H1 (cell line): ENCODE measurements around the gene WWC2. TPM values are rescaled to one million over a fixed set of nuclear protein-coding genes. Genes with fewer than 3 reads are reported as not detected.

Experiments
- CTCF ChIA-PET: fragments of 300-600 bp; sonication (Branson Sonifier 250); formaldehyde crosslinking; loops from one replicate; lab custom pipeline; 2021; ENCODE audit not compliant: partially characterized antibody; lab: Charles Lee
- POLR2A ChIA-PET: fragments of 300-600 bp; sonication (Branson Sonifier 250); formaldehyde crosslinking; loops from one replicate; lab custom pipeline; 2021; ENCODE audit warnings: inconsistent platforms; ENCODE audit not compliant: partially characterized antibody; lab: Charles Lee
- DNase-seq, 2 experiments: peaks; one replicate each; pipeline versions ENCODE4 v3.0.0 to v3.0.0-alpha.2; 2010 to 2022; ENCODE audit warnings: low spot score in 2 of 2, low read depth in 1 of 2, mixed read lengths in 1 of 2
- FAIRE-seq: peaks from 2 replicates; lab custom pipeline; 2011; peaks lifted over from hg19 to GRCh38; lab: Jason Lieb, UNC
- H2AFZ ChIP-seq: 2 replicates; pipeline ENCODE4 v1.8.1; 2012; ENCODE audit warnings: low read length, inconsistent platforms
- H2AK5ac ChIP-seq: 2 replicates; pipeline ENCODE4 v1.6.1; 2013; ENCODE audit warnings: low read depth, low read length
- H2BK120ac ChIP-seq: replicated peaks from 2 replicates; pipeline ENCODE3; 2013; ENCODE audit warnings: low read depth, low read length, inconsistent platforms
- H2BK12ac ChIP-seq: 2 replicates; pipeline ENCODE4 v1.6.1; 2013; ENCODE audit warnings: low read depth, low read length
- H2BK15ac ChIP-seq: 2 replicates; pipeline ENCODE4 v1.6.1; 2013; ENCODE audit warnings: low read length
- H2BK20ac ChIP-seq: 2 replicates; pipeline ENCODE4 v1.6.1; 2013; ENCODE audit warnings: low read length
- H2BK5ac ChIP-seq: 2 replicates; pipeline ENCODE4 v1.6.1; 2013; ENCODE audit warnings: low read depth, low read length
- H3K14ac ChIP-seq: 2 replicates; pipeline ENCODE4 v1.6.1; 2013; ENCODE audit warnings: inconsistent platforms; ENCODE audit not compliant: insufficient read length
- H3K18ac ChIP-seq: 2 replicates; pipeline ENCODE4 v1.6.1; 2013; ENCODE audit warnings: low read length; ENCODE audit errors: extremely low read depth
- H3K23ac ChIP-seq: 2 replicates; pipeline ENCODE4 v1.6.1; 2013; ENCODE audit warnings: inconsistent platforms; ENCODE audit not compliant: insufficient read length
- H3K23me2 ChIP-seq: 2 replicates; pipeline ENCODE4 v1.6.1; 2013; ENCODE audit warnings: low read depth, low read length
- H3K27ac ChIP-seq: 2 replicates; pipeline ENCODE4 v1.6.1; 2011; ENCODE audit warnings: low read depth, low read length, inconsistent platforms
- H3K27me3 ChIP-seq, 4 experiments: replicated peaks in 1 of 4; 1 replicate in 1 of 4; 2 replicates in 3 of 4; pipeline versions ENCODE4 v1.6.1 to v1.8.1; 2011 to 2013; ENCODE audit warnings: low read length in 3 of 4, mild to moderate bottlenecking in 3 of 4, inconsistent platforms in 2 of 4, mixed read lengths in 2 of 4, moderate library complexity in 1 of 4; ENCODE audit not compliant: control insufficient read depth in 3 of 4, insufficient read depth in 3 of 4; ENCODE audit errors: extremely low read depth in 1 of 4
- H3K36me3 ChIP-seq, 4 experiments: 2 replicates each; pipeline versions ENCODE4 v1.6.1 to v1.8.1; 2011 to 2013; ENCODE audit warnings: mild to moderate bottlenecking in 4 of 4, low read length in 3 of 4, moderate library complexity in 2 of 4, control low read depth in 1 of 4, inconsistent platforms in 1 of 4; ENCODE audit not compliant: insufficient read depth in 4 of 4, control insufficient read depth in 2 of 4
- H3K4ac ChIP-seq: replicated peaks from 2 replicates; pipeline ENCODE3; 2013; ENCODE audit warnings: low read length, low read depth, mixed read lengths, inconsistent platforms; ENCODE audit not compliant: insufficient read length
- H3K4me1 ChIP-seq, 4 experiments: replicated peaks in 1 of 4; 1 replicate in 1 of 4; 2 replicates in 3 of 4; pipeline versions ENCODE4 v1.6.1 to v1.8.1; 2011 to 2013; ENCODE audit warnings: low read length in 3 of 4, inconsistent platforms in 2 of 4, mixed read lengths in 1 of 4; ENCODE audit not compliant: insufficient read depth in 4 of 4, control insufficient read depth in 3 of 4
- H3K4me2 ChIP-seq, 2 experiments: 2 replicates each; pipeline versions ENCODE4 v1.6.1 to v1.8.1; 2011 to 2013; ENCODE audit warnings: low read depth in 2 of 2, low read length in 2 of 2, control low read depth in 1 of 2, inconsistent platforms in 1 of 2, mild to moderate bottlenecking in 1 of 2; ENCODE audit not compliant: insufficient read depth in 1 of 2
- H3K4me3 ChIP-seq, 4 experiments: fragments of 200-600, 300-600 bp in 1 of 4; sonication (generic), shearing (Covaris generic), sonication (Bioruptor Twin) in 1 of 4; 2 replicates each; pipeline versions ENCODE4 v1.5.1 to v1.8.1; 2011 to 2016; ENCODE audit warnings: low read length in 4 of 4, low read depth in 3 of 4, control low read depth in 2 of 4, inconsistent platforms in 2 of 4, mild to moderate bottlenecking in 2 of 4, mixed read lengths in 1 of 4, moderate library complexity in 1 of 4; ENCODE audit not compliant: insufficient read depth in 2 of 4; ENCODE audit errors: extremely low read depth in 1 of 4
- H3K56ac ChIP-seq: replicated peaks from 2 replicates; pipeline ENCODE3; 2013; ENCODE audit warnings: low read depth, mild to moderate bottlenecking, mixed read lengths, low read length, inconsistent platforms; ENCODE audit not compliant: insufficient read length
- H3K79me1 ChIP-seq: 2 replicates; pipeline ENCODE4 v1.6.1; 2013; ENCODE audit warnings: low read depth, low read length, control low read depth
- H3K79me2 ChIP-seq, 2 experiments: 2 replicates each; pipeline versions ENCODE4 v1.6.1 to v1.8.1; 2012 to 2013; ENCODE audit warnings: low read length in 2 of 2, mild to moderate bottlenecking in 2 of 2, inconsistent platforms in 1 of 2; ENCODE audit not compliant: insufficient read depth in 2 of 2, control insufficient read depth in 1 of 2
- H3K9ac ChIP-seq, 4 experiments: replicated peaks in 1 of 4; 1 replicate in 1 of 4; 2 replicates in 3 of 4; pipeline versions ENCODE4 v1.6.1 to v1.8.1; 2011 to 2013; ENCODE audit warnings: low read depth in 3 of 4, low read length in 3 of 4, control low read depth in 2 of 4, mild to moderate bottlenecking in 2 of 4, moderate library complexity in 2 of 4, inconsistent platforms in 1 of 4; ENCODE audit errors: extremely low read depth in 1 of 4
- H3K9me3 ChIP-seq, 2 experiments: 2 replicates each; pipeline versions ENCODE4 v1.6.1 to v1.8.1; 2012 to 2013; ENCODE audit warnings: mild to moderate bottlenecking in 2 of 2, moderate library complexity in 2 of 2, control low read depth in 1 of 2, inconsistent platforms in 1 of 2, low read depth in 1 of 2, low read length in 1 of 2, mixed read lengths in 1 of 2; ENCODE audit not compliant: insufficient read depth in 2 of 2
- H4K20me1 ChIP-seq, 2 experiments: replicated peaks in 1 of 2; 2 replicates each; pipeline versions ENCODE3 to v1.8.1; 2011 to 2013; ENCODE audit warnings: inconsistent platforms in 2 of 2, low read length in 2 of 2, mild to moderate bottlenecking in 1 of 2; ENCODE audit not compliant: insufficient read depth in 2 of 2, control insufficient read depth in 1 of 2
- H4K5ac ChIP-seq: 2 replicates; pipeline ENCODE4 v1.6.1; 2013; ENCODE audit warnings: low read length, low read depth, mixed read lengths, inconsistent platforms; ENCODE audit not compliant: insufficient read length
- H4K8ac ChIP-seq: 2 replicates; pipeline ENCODE4 v1.8.0; 2013; ENCODE audit warnings: mild to moderate bottlenecking, moderate library complexity, low read length, inconsistent platforms; ENCODE audit not compliant: insufficient read depth; ENCODE audit errors: extremely low read depth
- H4K91ac ChIP-seq: replicated peaks from 2 replicates; pipeline ENCODE3; 2013; ENCODE audit warnings: low read length, mixed read lengths, inconsistent platforms; ENCODE audit not compliant: insufficient read length
- HDAC2 ChIP-seq, 2 experiments: fragments of 300-600 bp in 1 of 2; sonication (generic) in 1 of 2; IDR thresholded peaks; 2 replicates each; pipeline ENCODE4 v1.6.1; 2011 to 2012; ENCODE audit warnings: low read depth in 2 of 2, low read length in 2 of 2, mild to moderate bottlenecking in 2 of 2, moderate library complexity in 2 of 2, borderline replicate concordance in 1 of 2, inconsistent platforms in 1 of 2
- TBP ChIP-seq: IDR thresholded peaks from 2 replicates; pipeline ENCODE4 v1.6.1; 2011; ENCODE audit warnings: low read depth, low read length, improper control_type of control experiment
- WGBS, 2 experiments: shearing (Covaris generic) in 1 of 2; methylation state at CpG; one replicate each; pipeline versions ENCODE4 v1.1.6 to v1.1.7; 2013 to 2015; ENCODE audit warnings: low lambda C conversion rate in 2 of 2, mixed read lengths in 2 of 2, inconsistent platforms in 1 of 2, low coverage in 1 of 2, missing lambda C conversion rate in 1 of 2; ENCODE audit not compliant: insufficient replicate concordance in 2 of 2, insufficient coverage in 1 of 2, insufficient read length in 1 of 2; ENCODE audit errors: extremely low coverage in 1 of 2, missing lambda C conversion rate in 1 of 2; 5-methylcytosine and 5-hydroxymethylcytosine counted together
- polyA plus RNA-seq, 7 experiments: library from polyadenylated mRNA; depleted of rRNA in 3 of 7; stranded (reverse) in 5 of 7; unstranded in 2 of 7; fragments of >200 nt in 5 of 7; fragments of 200-250 nt in 2 of 7; gene quantifications; 1 replicate in 5 of 7; 2 replicates in 1 of 7; 4 replicates in 1 of 7; pipeline versions ENCODE4 v1.2.1 to v1.2.3, GENCODE V29; 2011 to 2013; ENCODE audit warnings: missing spikeins in 2 of 7, mixed read lengths in 2 of 7
- total RNA-seq: library from RNA; stranded (reverse); fragmentation: NEBNext Ultra II Directional; extraction: Animal tissue kit (Norgen Biotek cat#: 25700); gene quantifications from 2 replicates; pipeline ENCODE4 v1.2.1, GENCODE V29; 2021

Gene WWC2
- total and polyA plus RNA-seq, 2 of the 8 experiments (the other 6 are each of a cell fraction or from before 2014, with no cell fraction given): 17.6 to 135 TPM

DNA sequence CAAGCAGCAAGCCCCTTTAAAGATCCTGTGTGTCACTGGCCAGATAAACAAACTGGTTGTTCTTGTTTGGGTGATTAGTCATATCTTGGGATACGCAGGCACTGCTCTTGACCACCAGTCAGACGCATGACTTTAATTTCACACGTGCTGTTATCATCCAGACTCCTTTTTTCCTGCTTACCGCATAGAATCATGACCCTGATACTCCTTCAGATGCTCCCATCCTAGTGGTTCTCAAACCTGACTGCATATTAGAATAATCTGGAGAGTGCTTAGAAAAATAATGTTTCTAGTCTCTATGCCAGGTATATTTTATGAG, 142.2 kb downstream of the WWC2 start:
- H2BK5ac ChIP-seq: no peak overlapping the region
- no peak overlapping the region for H3K56ac ChIP-seq
- no peaks in the 10 kb centered on the region for H3K9me3 ChIP-seq
- H2BK20ac ChIP-seq: no peak overlapping the region
- no peak overlapping the region for H2AFZ ChIP-seq
- 93% methylated on average over 4 of the region's 4 CpGs; no CpG with 5 or more reads in 1 of the 2 experiments for WGBS, 2 experiments
- H3K4me2 ChIP-seq: peak overlapping the region in 1 of 2 experiments; percentile 3; a peak in 1 of 4 replicates
- H3K4me3 ChIP-seq: no peak overlapping the region
- H3K79me2 ChIP-seq: peaks cover 0 to 3% of the 10 kb centered on the region in 2 experiments; a peak in 1 of 4 replicates
- ChIA-PET CTCF (interaction anchor here (0.6 to 1.5 kb wide), 4 partner anchors 9 to 168 kb away, joined by 3 to 5 read pairs (median 3); no protein-coding TSS in a partner anchor), POLR2A (interaction anchor here (1.1 to 6.1 kb wide), 3 partner anchors 44 to 144 kb away, joined by 3 to 40 read pairs (median 3); partner anchors contain the start of gene WWC2)
- H3K23ac ChIP-seq: no peak overlapping the region
- no peak overlapping the region for H4K91ac ChIP-seq
- no peak overlapping the region for H2BK120ac ChIP-seq
- H2BK15ac ChIP-seq: no peak overlapping the region
- no peak for FAIRE-seq
- H3K4ac ChIP-seq: no peak overlapping the region
- peaks cover 3 to 24% (median 11%) of the 10 kb centered on the region in 4 experiments; a peak in 6 of 8 replicates for H3K36me3 ChIP-seq
- H3K18ac ChIP-seq: no peak overlapping the region
- no peak overlapping the region for H3K9ac ChIP-seq
- H3K23me2 ChIP-seq: no peaks in the 10 kb centered on the region
- no peak overlapping the region; the same call in 1 of the 2 replicates for H2BK12ac ChIP-seq
- no peak overlapping the region for H4K8ac ChIP-seq
- H3K27me3 ChIP-seq: no peaks in the 10 kb centered on the region
- peaks cover 0 to 3% of the 10 kb centered on the region in 2 experiments for H4K20me1 ChIP-seq
- no peak overlapping the region for H4K5ac ChIP-seq
- H3K14ac ChIP-seq: no peak overlapping the region
- peaks cover 6 to 17% (median 15%) of the 10 kb centered on the region in 4 experiments for H3K4me1 ChIP-seq
- no peak overlapping the region for H2AK5ac ChIP-seq
- no peak overlapping the region for H3K27ac ChIP-seq
- no peak for DNase-seq
- H3K79me1 ChIP-seq: no peaks in the 10 kb centered on the region; the same call in 1 of the 2 replicates
- TF ChIP-seq TBP (no peak), HDAC2 (IDR thresholded peaks at IDR 0.05; ENCODE audit: borderline replicate concordance in 1 of 2, low read depth in 2 of 2, low read length in 2 of 2) (no peak)
- TF ChIP-seq, all 59 proteins: peak for 0
